Psoas muscle (tissue), 8 donors: ENCODE data around the gene SLC6A19. TPM values are rescaled to one million over a fixed set of nuclear protein-coding genes. Genes with fewer than 3 reads are reported as not detected.

ENCODE experiments used
- ATAC-seq, 4 donors: fragments of 200-7000 bp; cut with Tn5 transposase; one replicate each; pipeline ENCODE4 v1.9.1; 2020; ENCODE audit warnings: moderate library complexity in 3 of 4, mild to moderate bottlenecking in 2 of 4
- DNase-seq, 2 donors: peaks; one replicate each; pipeline ENCODE4 v3.0.0-alpha.2; 2020
- H3K27ac ChIP-seq: fragments of 200-600 bp; one replicate; pipeline ENCODE4 v1.8.0; 2022
- H3K27me3 ChIP-seq, 3 donors: fragments of 200-600 bp in 1 of 3; one replicate each; pipeline versions ENCODE4 v1.6.1 to v1.8.0; 2013 to 2022; ENCODE audit warnings: low read length in 2 of 3, mild to moderate bottlenecking in 2 of 3, moderate library complexity in 1 of 3; ENCODE audit not compliant: insufficient read depth in 3 of 3
- H3K36me3 ChIP-seq, 2 donors: fragments of 200-600 bp in 1 of 2; one replicate each; pipeline versions ENCODE4 v1.6.1 to v1.8.0; 2013 to 2022; ENCODE audit warnings: low read depth in 1 of 2, mild to moderate bottlenecking in 1 of 2, moderate library complexity in 1 of 2; ENCODE audit not compliant: insufficient read depth in 1 of 2
- H3K4me1 ChIP-seq: fragments of 200-600 bp; one replicate; pipeline ENCODE4 v1.8.0; 2022
- H3K4me3 ChIP-seq: fragments of 200-600 bp; one replicate; pipeline ENCODE4 v1.8.0; 2022; ENCODE audit warnings: mild to moderate bottlenecking
- H3K9me3 ChIP-seq: fragments of 200-600 bp; one replicate; pipeline ENCODE4 v1.8.0; 2022
- WGBS, 3 donors: extraction: QIAGEN DNeasy Blood & Tissue Kit; methylation state at CpG; one replicate each; pipeline versions ENCODE4 v1.1.6 to v1.1.7; 2013; 5-methylcytosine and 5-hydroxymethylcytosine counted together
- intact Hi-C, 2 donors: fragments of 100-400 bp; cut with DNase I; formaldehyde crosslinking; loops; one replicate each; pipeline versions ENCODE4 v1.11.0 to v1.14.2; 2022
- polyA plus RNA-seq, 3 donors: library from polyadenylated mRNA; stranded (reverse); fragments of 200-250 nt; gene quantifications; one replicate each; pipeline ENCODE4 v1.2.3, GENCODE V29; 2013
- total RNA-seq, 4 donors: library from RNA; stranded (reverse); fragmentation: NEBNext Ultra II Directional in 2 of 4; extraction: Animal tissue kit (Norgen Biotek cat#: 25700) in 2 of 4; gene quantifications; one replicate each; pipeline versions ENCODE4 v1.2.1 to v1.2.4, GENCODE V29; 2021 to 2023
- TF ChIP-seq, protein P1 (sequence below): fragments of 200-600 bp; IDR thresholded peaks from one replicate; pipeline ENCODE4 v1.8.0; 2022; ENCODE audit warnings: antibody characterized with exemption
- donor health status: healthy with polysubstance abuse.
- donor health status: DM: no; HTN: no; CAD: no; lungs with moderate emphysema.
- donor health status: Bipolar disorder and iron deficiency.
- donor health status: healthy.
- donor health status: DM: yes; HTN: yes; CAD: no.
- donor health status: DM: no; HTN: no; CAD: no.
- donor health status: DM: no; HTN: no; CAD: no.
- donor health status: DM: yes; HTN: yes; CAD: no.

SLC6A19 gene
- total and polyA plus RNA-seq, 7 donors, result 0.03 to 0.08 TPM; not detected in 5

DNA sequence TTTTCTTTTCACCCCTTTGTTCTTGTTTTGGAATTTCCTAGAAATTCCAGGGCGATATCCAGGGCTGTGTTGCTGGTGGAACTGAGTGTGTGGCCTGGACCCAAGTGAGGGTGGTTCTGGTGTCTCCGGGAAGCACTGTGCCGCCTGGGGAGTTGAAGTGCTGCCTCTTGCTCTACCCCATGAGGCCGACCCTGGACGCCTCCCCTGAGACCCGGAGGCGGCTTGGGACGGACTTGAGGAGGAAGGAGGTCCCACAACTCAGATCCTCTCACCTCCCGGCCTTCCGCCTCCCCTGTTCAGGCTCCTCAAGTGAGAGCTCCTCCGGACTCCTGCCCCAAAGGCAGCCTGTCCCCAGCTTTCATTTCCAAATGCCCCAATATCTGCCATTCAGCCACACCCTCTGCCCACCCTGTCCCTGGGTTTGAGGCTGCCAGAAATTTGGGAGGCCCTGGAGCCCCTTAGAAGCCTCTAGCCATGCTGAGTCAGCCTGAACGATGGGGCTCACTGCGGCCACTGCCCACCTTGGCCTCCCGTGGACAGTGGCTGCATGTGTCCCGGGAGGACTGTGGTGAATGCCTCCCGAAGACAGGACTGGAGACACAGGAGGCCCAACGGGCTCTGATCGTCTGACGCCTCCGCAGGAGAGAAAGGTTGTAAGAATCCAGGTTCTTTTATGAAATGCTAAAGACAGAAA is 42.6 kb upstream of the SLC6A19 start:
- DNase-seq (peak in 1 of 2 donors; percentile 7), ATAC-seq (no peak)
- Histone ChIP-seq H3K36me3 (no peaks in the 10 kb centered on the region), H3K27ac (no peak overlapping the region), H3K27me3 (peaks cover 0 to 42% (median 25%) of the 10 kb centered on the region in 3 donors), H3K4me1 (no peaks in the 10 kb centered on the region), H3K9me3 (no peaks in the 10 kb centered on the region), H3K4me3 (no peak overlapping the region)
- TF ChIP-seq, protein P1, sequence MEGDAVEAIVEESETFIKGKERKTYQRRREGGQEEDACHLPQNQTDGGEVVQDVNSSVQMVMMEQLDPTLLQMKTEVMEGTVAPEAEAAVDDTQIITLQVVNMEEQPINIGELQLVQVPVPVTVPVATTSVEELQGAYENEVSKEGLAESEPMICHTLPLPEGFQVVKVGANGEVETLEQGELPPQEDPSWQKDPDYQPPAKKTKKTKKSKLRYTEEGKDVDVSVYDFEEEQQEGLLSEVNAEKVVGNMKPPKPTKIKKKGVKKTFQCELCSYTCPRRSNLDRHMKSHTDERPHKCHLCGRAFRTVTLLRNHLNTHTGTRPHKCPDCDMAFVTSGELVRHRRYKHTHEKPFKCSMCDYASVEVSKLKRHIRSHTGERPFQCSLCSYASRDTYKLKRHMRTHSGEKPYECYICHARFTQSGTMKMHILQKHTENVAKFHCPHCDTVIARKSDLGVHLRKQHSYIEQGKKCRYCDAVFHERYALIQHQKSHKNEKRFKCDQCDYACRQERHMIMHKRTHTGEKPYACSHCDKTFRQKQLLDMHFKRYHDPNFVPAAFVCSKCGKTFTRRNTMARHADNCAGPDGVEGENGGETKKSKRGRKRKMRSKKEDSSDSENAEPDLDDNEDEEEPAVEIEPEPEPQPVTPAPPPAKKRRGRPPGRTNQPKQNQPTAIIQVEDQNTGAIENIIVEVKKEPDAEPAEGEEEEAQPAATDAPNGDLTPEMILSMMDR, result no peak
- 66 to 79% (median 70%) methylated on average over 20 of the region's 20 CpGs for WGBS, 3 donors
- intact Hi-C loops, result no loop called here

DNA sequence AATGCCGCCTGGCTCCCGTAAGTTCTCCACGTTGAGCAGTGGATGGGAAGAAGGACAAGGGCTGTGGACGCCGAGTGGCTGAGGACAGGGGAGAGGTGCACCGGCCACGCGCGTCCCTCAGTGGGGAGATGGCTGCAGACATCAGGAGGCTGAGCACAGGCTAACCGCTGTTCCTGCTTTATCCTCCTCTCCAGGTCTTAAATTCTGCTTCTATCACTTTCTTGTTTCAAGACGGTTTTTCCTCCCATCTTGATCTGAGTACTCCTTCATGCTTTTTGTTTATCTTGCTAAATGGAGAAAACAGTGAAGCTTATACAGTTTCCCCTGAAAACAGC is 42.1 kb upstream of the SLC6A19 start:
- no peaks in the 10 kb centered on the region for H3K36me3 ChIP-seq
- TF ChIP-seq, protein P1, result no peak
- peaks cover 0 to 39% (median 24%) of the 10 kb centered on the region in 3 donors for H3K27me3 ChIP-seq
- 77 to 84% (median 78%) methylated on average over 11 of the region's 11 CpGs for WGBS, 3 donors
- H3K9me3 ChIP-seq, result no peaks in the 10 kb centered on the region
- no peak overlapping the region for H3K4me3 ChIP-seq
- DNase-seq (no peak), ATAC-seq (no peak)
- no peaks in the 10 kb centered on the region for H3K4me1 ChIP-seq
- no peak overlapping the region for H3K27ac ChIP-seq
- intact Hi-C loops, result no loop called here

DNA sequence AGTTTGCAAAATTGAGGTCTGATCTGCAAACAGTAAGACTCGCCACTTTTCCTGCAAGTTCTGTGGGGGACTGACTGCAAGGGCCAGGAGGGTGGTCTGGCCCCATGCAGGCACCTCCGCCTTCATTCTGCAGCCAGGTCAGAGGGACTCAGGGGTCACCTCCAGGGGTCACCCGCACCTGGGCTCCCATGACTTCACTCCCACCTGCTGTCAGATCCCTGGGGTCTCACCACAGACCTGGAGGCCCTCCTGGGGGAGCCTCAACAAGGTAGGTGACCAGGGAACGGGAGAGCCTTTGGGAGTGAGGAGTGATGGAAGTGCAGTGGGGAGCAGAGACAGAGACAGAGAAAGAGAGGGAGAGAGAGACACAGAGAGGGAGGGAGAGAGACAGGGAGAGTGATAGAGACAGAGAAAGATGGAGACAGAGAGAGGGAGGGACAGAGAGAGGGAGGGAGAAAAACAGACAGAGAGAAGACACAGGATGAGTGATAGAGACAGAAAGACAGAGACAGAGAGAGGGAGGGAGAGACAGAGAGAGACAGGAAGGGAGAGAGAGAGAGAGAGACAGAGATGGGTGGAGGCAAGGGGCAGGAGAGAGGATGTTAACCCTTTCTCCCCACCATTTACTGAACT is 41.5 kb upstream of the SLC6A19 start:
- no peak overlapping the region for H3K27ac ChIP-seq
- DNase-seq, result peak in 1 of 2 donors; percentile 2
- H3K4me1 ChIP-seq, result no peaks in the 10 kb centered on the region
- intact Hi-C loops, result loop anchor here in 1 of 2 donors (10.0 kb wide), 1 partner anchor 485 kb away; no protein-coding TSS in a partner anchor
- ATAC-seq, result no peak
- 84 to 87% (median 86%) methylated on average over 4 of the region's 4 CpGs for WGBS, 3 donors
- no peak overlapping the region for H3K4me3 ChIP-seq
- H3K9me3 ChIP-seq, result no peaks in the 10 kb centered on the region
- TF ChIP-seq, protein P1, result no peak
- H3K27me3 ChIP-seq, result peaks cover 0 to 34% (median 21%) of the 10 kb centered on the region in 3 donors
- no peaks in the 10 kb centered on the region for H3K36me3 ChIP-seq

DNA sequence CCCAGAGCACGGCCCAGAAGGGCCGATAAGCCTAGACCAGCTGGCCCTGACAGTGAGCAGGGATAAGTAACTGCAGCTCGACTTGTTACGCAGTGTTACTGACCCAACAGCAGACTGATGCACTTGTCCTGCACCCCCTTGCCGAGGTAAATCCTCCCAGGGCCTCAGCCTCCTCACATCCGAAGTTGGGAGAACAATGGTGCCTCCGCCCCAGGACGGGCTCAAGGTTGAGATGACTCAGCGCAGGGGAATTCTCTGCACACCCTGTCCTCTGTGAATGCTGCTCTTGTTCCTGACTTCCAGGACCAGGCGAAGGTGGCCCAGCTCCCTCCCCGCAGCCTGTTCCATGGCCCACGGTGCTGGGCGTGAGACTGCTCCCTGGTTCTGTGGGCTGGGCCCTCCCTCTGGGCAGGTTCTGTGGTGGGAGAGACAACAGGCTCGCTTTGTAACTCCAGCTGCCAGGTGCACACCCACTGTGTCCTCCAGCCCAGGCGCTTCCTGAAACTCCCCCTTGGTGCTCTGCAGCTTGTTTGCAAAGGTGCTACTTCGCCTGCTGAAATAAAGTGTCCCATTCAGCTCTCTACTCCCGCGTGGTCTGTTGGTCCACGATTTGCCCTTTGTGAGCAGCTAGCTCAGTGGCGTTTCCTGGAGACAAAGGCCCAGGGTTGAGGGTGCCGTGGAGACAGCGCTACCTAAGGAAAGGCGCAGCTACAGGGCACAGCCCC is 40.1 kb upstream of the SLC6A19 start:
- ATAC-seq (no peak), DNase-seq (peak in 1 of 2 donors; percentile 9)
- 80 to 83% (median 82%) methylated on average over 23 of the region's 23 CpGs for WGBS, 3 donors
- Histone ChIP-seq H3K4me3 (no peak overlapping the region), H3K9me3 (no peaks in the 10 kb centered on the region), H3K27ac (no peak overlapping the region), H3K4me1 (no peaks in the 10 kb centered on the region), H3K36me3 (no peaks in the 10 kb centered on the region), H3K27me3 (peaks cover 0 to 20% (median 12%) of the 10 kb centered on the region in 3 donors)
- intact Hi-C loops, result loop anchor here in 1 of 2 donors (10.0 kb wide), 1 partner anchor 484 kb away; no protein-coding TSS in a partner anchor
- TF ChIP-seq, protein P1, result no peak
